ENCODE data around the gene VSTM2L.

VSTM2L gene

GRCh38 chr20:37955511-37955910 lies 52.6 kb downstream of the VSTM2L start:
- Histone ChIP-seq H3K79me2 (ENCODE audit: insufficient read depth, low read length) (no peaks in the 10 kb centered on the region), H3K9me3 (ENCODE audit: low read length) (no peaks in the 10 kb centered on the region), H3K9me2 (ENCODE audit: low read depth, low read length) (no peaks in the 10 kb centered on the region), H3K4me1 (ENCODE audit: insufficient read depth, low read length, severe bottlenecking) (no peaks in the 10 kb centered on the region), H3K27ac (ENCODE audit: low read depth, low read length, poor library complexity, severe bottlenecking) (no peak overlapping the region), H3K9ac (ENCODE audit: low read length) (no peak overlapping the region), H3F3A (ENCODE audit: insufficient read depth, low read length) (no peaks in the 10 kb centered on the region), H3K27me3 (ENCODE audit: insufficient read depth, low read length) (peaks cover 4% of the 10 kb centered on the region; the same call in 1 of the 2 replicates), H2AFZ (ENCODE audit: low read length) (no peak overlapping the region), H4K20me1 (ENCODE audit: insufficient read depth, low read length) (no peaks in the 10 kb centered on the region), H3K36me3 (ENCODE audit: insufficient read depth, low read length) (no peaks in the 10 kb centered on the region), H3K4me2 (ENCODE audit: low read length) (no peak overlapping the region), H3K4me3 (ENCODE audit: low read depth, low read length, poor library complexity, severe bottlenecking) (no peak overlapping the region)
- TF ChIP-seq, protein P1, sequence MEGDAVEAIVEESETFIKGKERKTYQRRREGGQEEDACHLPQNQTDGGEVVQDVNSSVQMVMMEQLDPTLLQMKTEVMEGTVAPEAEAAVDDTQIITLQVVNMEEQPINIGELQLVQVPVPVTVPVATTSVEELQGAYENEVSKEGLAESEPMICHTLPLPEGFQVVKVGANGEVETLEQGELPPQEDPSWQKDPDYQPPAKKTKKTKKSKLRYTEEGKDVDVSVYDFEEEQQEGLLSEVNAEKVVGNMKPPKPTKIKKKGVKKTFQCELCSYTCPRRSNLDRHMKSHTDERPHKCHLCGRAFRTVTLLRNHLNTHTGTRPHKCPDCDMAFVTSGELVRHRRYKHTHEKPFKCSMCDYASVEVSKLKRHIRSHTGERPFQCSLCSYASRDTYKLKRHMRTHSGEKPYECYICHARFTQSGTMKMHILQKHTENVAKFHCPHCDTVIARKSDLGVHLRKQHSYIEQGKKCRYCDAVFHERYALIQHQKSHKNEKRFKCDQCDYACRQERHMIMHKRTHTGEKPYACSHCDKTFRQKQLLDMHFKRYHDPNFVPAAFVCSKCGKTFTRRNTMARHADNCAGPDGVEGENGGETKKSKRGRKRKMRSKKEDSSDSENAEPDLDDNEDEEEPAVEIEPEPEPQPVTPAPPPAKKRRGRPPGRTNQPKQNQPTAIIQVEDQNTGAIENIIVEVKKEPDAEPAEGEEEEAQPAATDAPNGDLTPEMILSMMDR (IDR thresholded peaks at IDR 0.05; ENCODE audit: low read length), result no peak
- TF ChIP-seq EZH2 (IDR thresholded peaks at IDR 0.05; ENCODE audit: borderline replicate concordance, low read length), result no peak

DNA sequence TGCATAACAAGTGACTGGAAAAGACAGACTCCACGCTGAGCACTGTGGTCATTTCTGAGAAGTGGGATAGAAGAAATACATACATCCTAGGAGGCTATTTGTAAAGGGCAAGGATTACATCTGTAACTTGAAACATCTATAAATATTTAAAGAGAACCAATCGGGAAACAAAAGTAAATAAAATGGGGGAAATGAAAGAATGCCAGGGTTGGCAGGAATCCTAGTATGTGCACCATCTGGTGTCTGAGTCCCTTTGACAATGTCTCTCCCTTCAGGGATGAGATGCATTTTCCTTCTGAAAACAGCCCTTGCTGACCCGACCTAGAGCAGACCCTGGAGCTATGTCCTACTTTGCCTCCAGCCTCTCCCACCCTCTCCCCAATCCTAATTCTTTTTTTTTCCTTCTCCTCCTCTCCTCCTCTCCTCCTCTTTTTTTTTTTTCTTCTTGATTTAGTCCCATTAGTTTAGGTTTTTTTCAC lies 53.2 kb downstream of the VSTM2L start:
- TF ChIP-seq EZH2 (IDR thresholded peaks at IDR 0.05; ENCODE audit: borderline replicate concordance, low read length), result no peak
- TF ChIP-seq, protein P1 (IDR thresholded peaks at IDR 0.05; ENCODE audit: low read length), result no peak

DNA sequence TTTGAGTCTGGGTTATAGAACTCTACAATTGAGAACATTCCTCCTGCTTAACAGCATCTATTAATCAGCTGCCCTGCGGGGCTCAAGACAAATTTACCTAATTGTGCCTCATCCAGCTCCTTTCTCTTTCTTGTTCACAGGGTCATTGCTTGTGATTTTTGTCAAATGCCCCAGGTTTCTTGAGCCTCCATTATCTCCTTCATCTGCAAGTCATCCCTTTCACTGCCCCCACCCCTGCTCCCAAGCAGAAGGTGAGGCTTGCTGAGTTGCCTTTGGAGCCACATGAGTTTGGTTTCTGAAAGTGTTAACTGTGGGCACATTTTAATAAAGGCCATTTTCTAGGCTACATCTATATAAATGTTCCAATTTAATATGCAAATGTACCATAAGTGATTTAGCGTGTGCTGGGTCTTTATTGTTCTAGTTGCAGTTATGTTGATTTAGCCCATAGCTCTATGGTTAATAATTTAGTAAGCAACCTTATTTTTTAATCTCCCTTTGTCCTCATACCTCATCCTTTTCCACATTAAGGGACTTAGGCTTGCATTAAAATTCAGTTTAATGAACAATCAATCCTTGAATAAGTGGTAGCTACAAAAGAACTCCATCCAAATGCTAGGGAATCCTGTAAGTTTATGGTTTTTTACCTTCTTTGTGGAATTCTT lies 56.1 kb downstream of the VSTM2L start:
- Histone ChIP-seq H3K4me1 (ENCODE audit: insufficient read depth, low read length, severe bottlenecking) (no peaks in the 10 kb centered on the region), H3F3A (ENCODE audit: insufficient read depth, low read length) (no peaks in the 10 kb centered on the region), H3K27ac (ENCODE audit: low read depth, low read length, poor library complexity, severe bottlenecking) (no peak overlapping the region), H3K36me3 (ENCODE audit: insufficient read depth, low read length) (no peaks in the 10 kb centered on the region), H3K4me3 (ENCODE audit: low read depth, low read length, poor library complexity, severe bottlenecking) (no peak overlapping the region), H3K9ac (ENCODE audit: low read length) (no peak overlapping the region), H3K79me2 (ENCODE audit: insufficient read depth, low read length) (no peaks in the 10 kb centered on the region), H3K9me3 (ENCODE audit: low read length) (no peaks in the 10 kb centered on the region), H3K4me2 (ENCODE audit: low read length) (no peak overlapping the region), H3K27me3 (ENCODE audit: insufficient read depth, low read length) (peaks cover 4% of the 10 kb centered on the region; the same call in 1 of the 2 replicates), H3K9me2 (ENCODE audit: low read depth, low read length) (no peaks in the 10 kb centered on the region), H2AFZ (ENCODE audit: low read length) (no peak overlapping the region), H4K20me1 (ENCODE audit: insufficient read depth, low read length) (no peaks in the 10 kb centered on the region)
- no peak for TF ChIP-seq EZH2 (IDR thresholded peaks at IDR 0.05; ENCODE audit: borderline replicate concordance, low read length)
- TF ChIP-seq, protein P1 (IDR thresholded peaks at IDR 0.05; ENCODE audit: low read length), result no peak

More for the DNA sequence above, 53.2 kb downstream of the VSTM2L start:
- no peaks in the 10 kb centered on the region for H3K36me3 ChIP-seq (ENCODE audit: insufficient read depth, low read length)
- peaks cover 4% of the 10 kb centered on the region; the same call in 1 of the 2 replicates for H3K27me3 ChIP-seq (ENCODE audit: insufficient read depth, low read length)
- H3F3A ChIP-seq (ENCODE audit: insufficient read depth, low read length), result no peaks in the 10 kb centered on the region
- H3K4me1 ChIP-seq (ENCODE audit: insufficient read depth, low read length, severe bottlenecking), result no peaks in the 10 kb centered on the region
- no peak overlapping the region for H3K4me2 ChIP-seq (ENCODE audit: low read length)
- H3K9ac ChIP-seq (ENCODE audit: low read length), result no peak overlapping the region
- H4K20me1 ChIP-seq (ENCODE audit: insufficient read depth, low read length), result no peaks in the 10 kb centered on the region
- H3K9me2 ChIP-seq (ENCODE audit: low read depth, low read length), result no peaks in the 10 kb centered on the region
- H2AFZ ChIP-seq (ENCODE audit: low read length), result no peak overlapping the region
- no peaks in the 10 kb centered on the region for H3K79me2 ChIP-seq (ENCODE audit: insufficient read depth, low read length)
- no peak overlapping the region for H3K27ac ChIP-seq (ENCODE audit: low read depth, low read length, poor library complexity, severe bottlenecking)
- no peak overlapping the region for H3K4me3 ChIP-seq (ENCODE audit: low read depth, low read length, poor library complexity, severe bottlenecking)
- no peaks in the 10 kb centered on the region for H3K9me3 ChIP-seq (ENCODE audit: low read length)

Data from OCI-LY1 (cell line).